Activated T-helper 1 cell treated with anti-CD3 and anti-CD28 coated beads, Interleukin-12 subunit alpha, Interleukin-12 subunit beta, Interleukin-2, Interleukin-4 antibody, amounts not matched to agents 30 ng/mL and 10 ng/mL and 1 ng/mL, durations not matched to agents 14 hours and 24 hours and 36 hours (primary cell): Measurements from ENCODE around the gene NCBP2. TPM values are rescaled to one million over a fixed set of nuclear protein-coding genes. Genes with fewer than 3 reads are reported as not detected.

Experiments used
- total RNA-seq: library from RNA; stranded (reverse); gene quantifications from 2 replicates; pipeline ENCODE4 v1.2.3, GENCODE V29; 2022

NCBP2 gene
- total RNA-seq, 1 donor from 2014 or later: 102 TPM

Other genes with a start within 250 kb of the NCBP2 start
- gene CEP19, start 230.3 kb downstream of the NCBP2 start, total RNA-seq: 3.9 and 4.1 TPM in 2 replicates
- gene PIGX, start 230.2 kb downstream of the NCBP2 start, total RNA-seq: 49.7 and 52.1 TPM in 2 replicates
- gene PAK2, start 202.7 kb downstream of the NCBP2 start, total RNA-seq: 82.5 and 86.5 TPM in 2 replicates
- gene SENP5, start 74.6 kb downstream of the NCBP2 start, total RNA-seq: 45.3 and 50.7 TPM in 2 replicates
- gene PIGZ, start 26.3 kb upstream of the NCBP2 start, total RNA-seq: 1.2 and 1.7 TPM in 2 replicates
- 3.9 and 6.4 TPM in 2 replicates for gene MELTF, start 87.3 kb upstream of the NCBP2 start, total RNA-seq